Epithelial cell of proximal tubule (primary cell): Measurements from ENCODE around the gene EYA3. TPM values are rescaled to one million over a fixed set of nuclear protein-coding genes. Genes with fewer than 3 reads are reported as not detected.
A peak's percentile ranks its signal among the peaks of the same experiment; 100 is the strongest.

Experiments
- DNase-seq: peaks from one replicate; pipeline ENCODE4 v3.0.0-alpha.2; 2011; ENCODE audit warnings: low read depth
- H3K4me3 ChIP-seq: 2 replicates; pipeline ENCODE4 v1.5.1; 2011; ENCODE audit warnings: low read depth, mild to moderate bottlenecking, low read length
- total RNA-seq: library from RNA; depleted of rRNA; stranded (reverse); fragments of >200 nt; gene quantifications from 2 replicates; pipeline ENCODE4 v1.2.3, GENCODE V29; 2015
- TF ChIP-seq, protein P1 (sequence below): conservative IDR thresholded peaks from 2 replicates; pipeline ENCODE4 v1.5.1; 2012; ENCODE audit warnings: low read depth, mild to moderate bottlenecking, low read length

The EYA3 gene
- total RNA-seq, 1 donor from 2014 or later = 22.2 TPM

DNA sequence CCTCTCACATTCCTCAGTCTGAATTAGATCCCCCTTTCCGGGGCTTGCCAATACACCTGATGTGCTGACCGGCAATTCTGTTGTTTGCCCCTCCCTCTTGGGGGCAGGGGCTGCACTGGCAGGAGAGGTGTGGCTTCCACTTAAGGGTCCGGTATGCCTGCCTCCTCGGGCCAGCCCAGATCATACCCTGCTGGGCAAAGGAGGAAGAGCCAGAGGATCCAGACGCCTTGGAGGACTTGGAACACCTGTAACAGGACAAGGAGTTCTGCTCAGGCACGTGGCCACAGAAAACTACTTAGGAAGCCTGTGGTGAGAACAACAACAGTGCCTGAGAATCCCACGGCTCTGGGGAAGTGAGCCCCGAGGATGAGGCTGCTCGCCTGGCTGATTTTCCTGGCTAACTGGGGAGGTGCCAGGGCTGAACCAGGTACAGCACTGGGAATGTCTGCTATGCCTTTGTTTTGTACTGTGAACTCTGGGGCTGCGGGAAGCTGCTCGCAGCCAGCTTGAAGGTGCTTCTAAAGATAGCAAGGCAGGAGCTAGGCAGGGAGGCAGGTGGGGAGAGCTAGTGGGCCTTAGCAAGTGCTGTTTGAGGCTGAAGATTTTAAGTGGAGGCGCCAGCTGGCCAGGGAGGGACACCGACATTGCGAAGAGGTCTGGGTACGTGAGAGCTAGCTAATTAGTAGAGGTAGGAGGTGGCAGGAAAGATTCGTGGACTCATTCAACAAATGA lies 153.4 kb downstream of the EYA3 start, which contains the start of gene SMPDL3B:
TSS of gene SMPDL3B (plus strand) at position 183 of the 732 bp plus-strand sequence. CDS start at position 367, 184 bp downstream.
- DNase-seq = peak; percentile 29
- peak within 1 kb of the TSS; percentile 54 for H3K4me3 ChIP-seq
- TF ChIP-seq, protein P1, sequence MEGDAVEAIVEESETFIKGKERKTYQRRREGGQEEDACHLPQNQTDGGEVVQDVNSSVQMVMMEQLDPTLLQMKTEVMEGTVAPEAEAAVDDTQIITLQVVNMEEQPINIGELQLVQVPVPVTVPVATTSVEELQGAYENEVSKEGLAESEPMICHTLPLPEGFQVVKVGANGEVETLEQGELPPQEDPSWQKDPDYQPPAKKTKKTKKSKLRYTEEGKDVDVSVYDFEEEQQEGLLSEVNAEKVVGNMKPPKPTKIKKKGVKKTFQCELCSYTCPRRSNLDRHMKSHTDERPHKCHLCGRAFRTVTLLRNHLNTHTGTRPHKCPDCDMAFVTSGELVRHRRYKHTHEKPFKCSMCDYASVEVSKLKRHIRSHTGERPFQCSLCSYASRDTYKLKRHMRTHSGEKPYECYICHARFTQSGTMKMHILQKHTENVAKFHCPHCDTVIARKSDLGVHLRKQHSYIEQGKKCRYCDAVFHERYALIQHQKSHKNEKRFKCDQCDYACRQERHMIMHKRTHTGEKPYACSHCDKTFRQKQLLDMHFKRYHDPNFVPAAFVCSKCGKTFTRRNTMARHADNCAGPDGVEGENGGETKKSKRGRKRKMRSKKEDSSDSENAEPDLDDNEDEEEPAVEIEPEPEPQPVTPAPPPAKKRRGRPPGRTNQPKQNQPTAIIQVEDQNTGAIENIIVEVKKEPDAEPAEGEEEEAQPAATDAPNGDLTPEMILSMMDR = peak; percentile 39

DNA sequence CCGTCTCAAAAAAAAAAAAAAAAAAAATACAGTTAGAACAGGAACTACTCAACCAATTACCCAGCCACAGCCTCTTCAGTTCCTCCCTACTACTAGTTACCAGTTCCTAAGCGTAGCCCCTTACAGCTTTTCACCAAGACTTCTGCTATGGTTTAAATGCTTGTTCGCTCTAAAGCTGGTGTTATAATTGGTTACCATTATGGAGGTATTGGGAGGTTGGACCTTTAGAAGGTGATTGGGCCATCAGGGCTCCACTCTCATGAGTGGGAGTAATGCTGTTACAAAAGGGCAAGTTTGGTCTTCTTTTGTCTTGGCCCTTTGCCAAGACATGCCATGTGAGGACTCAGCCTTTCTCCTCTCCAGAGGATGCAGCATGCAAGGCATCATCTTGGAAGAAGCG lies 156.7 kb downstream of the EYA3 start:
- no peak for DNase-seq
- TF ChIP-seq, protein P1 = no peak

DNA sequence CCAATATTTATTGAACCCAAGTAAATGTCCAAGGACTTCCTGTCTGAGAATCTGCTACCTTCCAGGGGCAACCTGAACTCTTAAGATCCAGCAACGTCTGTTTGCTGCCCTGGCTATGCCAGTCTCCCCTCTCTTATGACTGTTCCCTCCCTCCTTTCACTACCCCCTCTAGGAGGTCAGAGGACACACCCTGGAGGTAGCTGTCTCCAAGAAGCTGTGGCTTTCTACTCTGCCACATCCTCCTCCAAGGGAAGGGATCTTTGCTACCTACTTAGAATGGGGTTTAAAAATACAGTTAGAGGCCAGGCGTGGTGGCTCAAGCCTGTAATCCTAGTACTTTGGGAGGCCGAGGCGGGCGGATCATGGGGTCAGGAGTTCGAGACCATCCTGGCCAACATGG lies 157.2 kb downstream of the EYA3 start:
- H3K4me3 ChIP-seq = no peak overlapping the region
- TF ChIP-seq, protein P1 = no peak
- no peak for DNase-seq

More for the DNA sequence above, 156.7 kb downstream of the EYA3 start:
- no peak overlapping the region for H3K4me3 ChIP-seq

DNA sequence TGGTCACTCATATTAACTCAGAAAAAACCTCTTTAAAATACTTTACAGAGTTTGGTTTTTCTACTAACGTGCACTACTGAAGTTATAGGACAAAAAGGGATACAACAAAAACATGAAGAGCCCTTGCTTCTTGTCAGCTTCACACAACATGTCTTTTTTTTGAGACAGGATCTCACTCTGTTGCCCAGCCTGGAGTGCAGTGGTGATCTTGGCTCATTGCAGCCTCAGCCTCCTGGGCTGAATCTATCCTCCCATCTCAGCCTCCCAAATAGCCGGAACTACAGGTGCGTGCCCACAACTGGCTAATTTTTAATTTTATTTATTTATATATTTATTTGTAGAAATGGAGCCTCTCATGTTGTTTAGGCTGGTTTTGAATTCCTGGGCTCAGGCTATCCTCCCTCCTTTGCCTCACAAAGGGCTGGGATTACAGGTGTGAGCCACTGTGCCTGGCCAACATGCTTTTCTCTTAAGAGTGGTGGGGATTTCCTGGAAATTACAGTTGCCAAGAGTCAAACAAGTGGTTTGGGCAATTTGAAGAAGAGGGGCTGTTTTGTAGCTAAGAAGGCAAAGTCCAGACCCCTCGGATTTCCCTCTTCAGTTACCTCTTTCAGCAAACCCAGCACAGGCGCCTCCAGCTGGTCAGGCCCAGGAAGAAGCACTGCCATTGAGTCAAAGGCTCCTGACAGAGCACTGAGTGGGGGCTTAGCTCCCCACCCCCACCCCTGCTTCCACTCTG lies 160.0 kb downstream of the EYA3 start:
- no peak for DNase-seq
- H3K4me3 ChIP-seq = no peak overlapping the region
- TF ChIP-seq, protein P1 = peak; percentile 17

DNA sequence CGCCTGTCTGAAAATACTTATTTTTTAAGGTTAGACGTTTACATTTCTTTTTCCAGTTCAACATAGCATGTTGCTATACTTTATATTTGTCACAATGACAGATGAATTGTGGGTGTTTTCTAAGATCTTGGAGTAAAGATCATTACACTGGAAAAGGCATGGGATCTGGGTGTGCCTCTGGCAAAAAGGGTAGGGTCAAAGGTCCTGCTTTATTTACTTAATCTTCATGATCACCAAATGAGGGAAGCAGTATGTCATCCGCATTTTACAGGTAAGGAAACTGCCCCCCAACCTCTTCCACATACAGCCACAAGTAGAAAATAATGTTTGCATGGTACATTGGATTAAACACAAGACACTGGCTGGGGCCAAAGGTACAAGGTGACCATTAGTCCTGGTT lies 166.1 kb downstream of the EYA3 start:
- no peak overlapping the region for H3K4me3 ChIP-seq
- TF ChIP-seq, protein P1 = no peak
- no peak for DNase-seq

Other genes with a start within 250 kb of the EYA3 start
- 12.1 and 24.2 TPM in 2 replicates for gene THEMIS2, start 216.1 kb downstream of the EYA3 start, total RNA-seq
- gene RPA2, start 174.0 kb downstream of the EYA3 start, total RNA-seq = 33.0 and 65.7 TPM in 2 replicates
- gene SMPDL3B, start 153.6 kb downstream of the EYA3 start, total RNA-seq = 13.5 and 17.2 TPM in 2 replicates
- 10.3 and 11.1 TPM in 2 replicates for gene XKR8, start 128.6 kb downstream of the EYA3 start, total RNA-seq
- 2.7 and 4.9 TPM in 2 replicates for gene PTAFR, start 88.1 kb upstream of the EYA3 start, total RNA-seq
- 105 and 120 TPM in 2 replicates for gene DNAJC8, start 144.4 kb upstream of the EYA3 start, total RNA-seq
- gene ATP5IF1, start 147.5 kb upstream of the EYA3 start, total RNA-seq = 235 and 505 TPM in 2 replicates
- 15.4 and 18.5 TPM in 2 replicates for gene SESN2, start 170.9 kb upstream of the EYA3 start, total RNA-seq
- 9.6 and 25.1 TPM in 2 replicates for gene MED18, start 240.4 kb upstream of the EYA3 start, total RNA-seq